CD4-positive, alpha-beta T cell (primary cell): ENCODE results near the gene KHNYN. TPM values are rescaled to one million over a fixed set of nuclear protein-coding genes. Genes with fewer than 3 reads are reported as not detected.

Source experiments
- ATAC-seq: fragments of 200-7000 bp; cut with Tn5 transposase; one replicate; pipeline ENCODE4 v1.10.0; 2022; ENCODE audit warnings: mild to moderate bottlenecking; ENCODE audit not compliant: poor library complexity
- CTCF ChIA-PET: fragments of 350-600 bp; sonication (Branson Sonifier 250); formaldehyde crosslinking; loops from one replicate; lab custom pipeline; 2021; ENCODE audit warnings: antibody characterized with exemption, inconsistent platforms; lab: Charles Lee
- POLR2A ChIA-PET: fragments of 350-600 bp; sonication (Branson Sonifier 250); formaldehyde crosslinking; loops from one replicate; lab custom pipeline; 2021; ENCODE audit warnings: antibody characterized with exemption, inconsistent platforms; lab: Charles Lee
- DNase-seq, 14 experiments: peaks; one replicate each; pipeline ENCODE4 v3.0.0-alpha.2; 2013 to 2020; ENCODE audit warnings: mixed read lengths in 2 of 14
- H3K27ac ChIP-seq, 2 donors: one replicate each; pipeline versions ENCODE4 v1.5.1 to v1.7.0; 2013; ENCODE audit warnings: low read length in 2 of 2, low read depth in 1 of 2, mild to moderate bottlenecking in 1 of 2
- H3K27me3 ChIP-seq, 2 experiments: 1 replicate in 1 of 2; 2 replicates in 1 of 2; pipeline versions ENCODE4 v1.6.1 to v1.7.0; 2013; ENCODE audit warnings: low read length in 2 of 2, control low read depth in 1 of 2, mild to moderate bottlenecking in 1 of 2, moderate library complexity in 1 of 2; ENCODE audit not compliant: insufficient read depth in 2 of 2, control insufficient read depth in 1 of 2
- H3K36me3 ChIP-seq: one replicate; pipeline ENCODE4 v1.6.1; 2013; ENCODE audit warnings: low read length, control low read depth; ENCODE audit not compliant: insufficient read depth
- H3K4me1 ChIP-seq: one replicate; pipeline ENCODE4 v1.6.1; 2013; ENCODE audit warnings: low read length, control low read depth; ENCODE audit not compliant: insufficient read depth
- H3K4me3 ChIP-seq: one replicate; pipeline ENCODE4 v1.5.1; 2013; ENCODE audit warnings: mild to moderate bottlenecking, low read length, moderate library complexity
- H3K9me3 ChIP-seq, 2 experiments: 1 replicate in 1 of 2; 2 replicates in 1 of 2; pipeline versions ENCODE4 v1.6.1 to v1.7.0; 2013; ENCODE audit warnings: low read length in 2 of 2, mild to moderate bottlenecking in 2 of 2, control low read depth in 1 of 2, moderate library complexity in 1 of 2; ENCODE audit not compliant: control insufficient read depth in 1 of 2, insufficient read depth in 1 of 2
- H3K27ac Mint-ChIP-seq: one replicate; pipeline ENCODE4 v1.8.0; 2020; ENCODE audit warnings: mixed read lengths
- H3K27me3 Mint-ChIP-seq: one replicate; pipeline ENCODE4 v1.8.0; 2021; ENCODE audit warnings: mixed read lengths
- H3K36me3 Mint-ChIP-seq: one replicate; pipeline ENCODE4 v1.8.0; 2021; ENCODE audit warnings: low read depth, mixed read lengths
- H3K4me1 Mint-ChIP-seq: one replicate; pipeline ENCODE4 v1.8.0; 2021; ENCODE audit warnings: low read depth, mixed read lengths
- H3K4me3 Mint-ChIP-seq: one replicate; pipeline ENCODE4 v1.8.0; 2020; ENCODE audit warnings: mild to moderate bottlenecking, mixed read lengths
- H3K9me3 Mint-ChIP-seq: one replicate; pipeline ENCODE4 v1.8.0; 2020; ENCODE audit warnings: mixed read lengths
- intact Hi-C, 2 experiments: fragments of 100-400 bp; cut with DNase I in 1 of 2; cut with micrococcal nuclease in 1 of 2; formaldehyde crosslinking; loops; one replicate each; pipeline versions ENCODE4 v1.15.1 to v1.9.0; 2023 to 2025; cut with DNase I, micrococcal nuclease
- total RNA-seq, 174 experiments: library from RNA in 2 of 174; stranded (reverse) in 2 of 174; gene quantifications; one replicate each; pipeline ENCODE4 v1.2.3 and lab custom pipeline; 2021 to 2026
- TF ChIP-seq, protein P1 (sequence below): fragments of 200-600 bp; IDR thresholded peaks from one replicate; pipeline ENCODE4 v1.8.0; 2022; ENCODE audit warnings: antibody characterized with exemption, mild to moderate bottlenecking

Gene KHNYN
- total RNA-seq, 2 experiments from 2014 or later = 170 to 173 TPM

DNA sequence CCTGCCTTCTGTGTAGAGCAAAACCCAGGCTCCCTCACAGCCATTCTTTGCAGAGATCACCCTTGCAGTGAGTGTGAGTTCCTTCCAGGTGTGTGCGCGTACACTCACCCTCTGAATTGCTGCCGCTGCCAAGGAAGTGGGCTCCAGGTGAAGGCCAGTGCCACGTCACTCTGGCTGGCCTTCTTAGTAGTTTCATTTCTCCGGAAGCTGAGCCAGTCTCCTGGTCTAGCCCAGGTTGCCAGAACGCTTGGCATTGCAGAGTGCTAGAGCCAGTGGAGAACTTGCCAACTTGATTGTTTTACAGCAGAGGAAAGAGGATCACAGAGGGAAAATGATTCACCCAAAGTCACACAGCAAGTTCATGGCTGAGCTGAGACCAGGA is 11.3 kb upstream of the KHNYN start:
- no peak for DNase-seq
- POLR2A ChIA-PET = interaction anchor here (0.8 to 2.8 kb wide), 2 partner anchors 12 to 25 kb away, joined by 3 to 14 read pairs; partner anchors contain the start of genes CBLN3 and KHNYN

GRCh38 chr14:24422261-24422660 is 7.5 kb upstream of the KHNYN start:
- Mint-ChIP-seq H3K4me3 (no peak overlapping the region), H3K27ac (no peak overlapping the region), H3K27me3 (peaks cover 5% of the 10 kb centered on the region), H3K36me3 (no peaks in the 10 kb centered on the region), H3K9me3 (no peaks in the 10 kb centered on the region), H3K4me1 (peaks cover 16% of the 10 kb centered on the region)
- intact Hi-C loops = no loop called here
- TF ChIP-seq, protein P1, sequence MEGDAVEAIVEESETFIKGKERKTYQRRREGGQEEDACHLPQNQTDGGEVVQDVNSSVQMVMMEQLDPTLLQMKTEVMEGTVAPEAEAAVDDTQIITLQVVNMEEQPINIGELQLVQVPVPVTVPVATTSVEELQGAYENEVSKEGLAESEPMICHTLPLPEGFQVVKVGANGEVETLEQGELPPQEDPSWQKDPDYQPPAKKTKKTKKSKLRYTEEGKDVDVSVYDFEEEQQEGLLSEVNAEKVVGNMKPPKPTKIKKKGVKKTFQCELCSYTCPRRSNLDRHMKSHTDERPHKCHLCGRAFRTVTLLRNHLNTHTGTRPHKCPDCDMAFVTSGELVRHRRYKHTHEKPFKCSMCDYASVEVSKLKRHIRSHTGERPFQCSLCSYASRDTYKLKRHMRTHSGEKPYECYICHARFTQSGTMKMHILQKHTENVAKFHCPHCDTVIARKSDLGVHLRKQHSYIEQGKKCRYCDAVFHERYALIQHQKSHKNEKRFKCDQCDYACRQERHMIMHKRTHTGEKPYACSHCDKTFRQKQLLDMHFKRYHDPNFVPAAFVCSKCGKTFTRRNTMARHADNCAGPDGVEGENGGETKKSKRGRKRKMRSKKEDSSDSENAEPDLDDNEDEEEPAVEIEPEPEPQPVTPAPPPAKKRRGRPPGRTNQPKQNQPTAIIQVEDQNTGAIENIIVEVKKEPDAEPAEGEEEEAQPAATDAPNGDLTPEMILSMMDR = no peak
- Histone ChIP-seq H3K27me3 (no peaks in the 10 kb centered on the region), H3K27ac (no peak overlapping the region), H3K4me1 (peaks cover 28% of the 10 kb centered on the region), H3K36me3 (no peaks in the 10 kb centered on the region), H3K4me3 (no peak overlapping the region), H3K9me3 (no peaks in the 10 kb centered on the region)
- DNase-seq = no peak
- no peak for ATAC-seq
- ChIA-PET CTCF (interaction anchor here (1.7 to 2.8 kb wide), 2 partner anchors 9 to 14 kb away, joined by 6 to 9 read pairs; no protein-coding TSS in a partner anchor), POLR2A (no interaction called here)

More for the DNA sequence above, 11.3 kb upstream of the KHNYN start:
- intact Hi-C loops = loop anchor here in 1 of 2 experiments (5.0 kb wide), 1 partner anchor 36 kb away; no protein-coding TSS in a partner anchor
- H3K27me3 ChIP-seq = no peaks in the 10 kb centered on the region
- H3K27ac ChIP-seq = no peak overlapping the region
- Mint-ChIP-seq H3K9me3 (no peaks in the 10 kb centered on the region), H3K36me3 (no peaks in the 10 kb centered on the region), H3K27ac (no peak overlapping the region), H3K27me3 (peaks cover 5% of the 10 kb centered on the region), H3K4me3 (no peak overlapping the region), H3K4me1 (no peaks in the 10 kb centered on the region)
- peaks cover 13% of the 10 kb centered on the region for H3K4me1 ChIP-seq
- TF ChIP-seq, protein P1 = no peak
- no peaks in the 10 kb centered on the region for H3K9me3 ChIP-seq
- H3K4me3 ChIP-seq = no peak overlapping the region
- H3K36me3 ChIP-seq = no peaks in the 10 kb centered on the region
- CTCF ChIA-PET = interaction anchor here (2.0 kb wide), 1 partner anchor 85 kb away, joined by 6 read pairs; no protein-coding TSS in a partner anchor
- no peak for ATAC-seq

DNA sequence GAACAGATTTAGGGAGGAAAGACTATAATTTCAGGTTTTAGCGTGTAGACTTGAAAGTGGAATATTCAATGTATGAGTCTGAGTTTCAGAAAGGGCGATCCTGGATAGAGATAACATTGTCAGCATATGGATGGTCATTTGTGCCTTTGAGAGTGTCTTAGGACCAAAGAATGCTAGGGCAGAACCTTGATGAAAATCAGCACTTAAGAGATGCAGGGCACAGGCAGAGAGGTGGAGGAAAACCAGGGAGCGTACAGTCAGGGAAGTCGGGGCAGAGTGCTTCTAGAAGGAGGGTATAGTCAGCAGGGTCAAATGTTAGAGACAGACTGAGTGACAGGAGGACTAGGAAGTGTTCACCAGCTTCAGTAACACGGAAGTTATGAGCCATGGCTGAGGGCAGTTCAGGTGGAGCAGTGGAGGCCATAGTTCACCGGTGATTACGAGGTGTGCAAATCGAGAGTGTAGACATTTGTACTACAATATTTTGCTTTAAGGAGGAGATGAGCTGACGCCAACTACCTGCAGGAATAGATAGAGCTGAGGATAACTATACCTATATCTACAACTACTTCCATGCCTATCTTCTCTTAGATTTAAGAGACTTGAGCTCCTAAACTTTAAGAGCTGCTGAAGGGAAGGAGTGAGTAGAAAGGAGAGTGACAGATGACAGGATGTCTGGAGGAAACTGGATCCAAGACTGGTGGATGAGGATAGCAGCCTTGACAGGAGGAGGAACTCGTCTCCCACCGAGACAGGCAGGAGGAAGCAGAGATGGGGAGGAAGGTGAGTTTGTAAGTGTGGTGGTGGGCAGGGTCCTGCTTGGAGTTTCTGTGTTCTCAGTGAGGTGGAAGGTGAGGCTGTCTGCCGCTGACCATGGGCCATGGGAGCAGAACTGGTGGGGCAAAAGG is 6.8 kb upstream of the KHNYN start:
- no peaks in the 10 kb centered on the region for H3K9me3 Mint-ChIP-seq
- H3K27me3 ChIP-seq = no peaks in the 10 kb centered on the region
- H3K4me3 ChIP-seq = no peak overlapping the region
- peaks cover 5% of the 10 kb centered on the region for H3K27me3 Mint-ChIP-seq
- H3K27ac ChIP-seq = no peak overlapping the region
- DNase-seq (no peak), ATAC-seq (no peak)
- no peaks in the 10 kb centered on the region for H3K36me3 Mint-ChIP-seq
- H3K4me1 ChIP-seq = peaks cover 35% of the 10 kb centered on the region
- intact Hi-C loops = no loop called here
- TF ChIP-seq, protein P1 = no peak
- H3K4me1 Mint-ChIP-seq = peaks cover 16% of the 10 kb centered on the region
- no peaks in the 10 kb centered on the region for H3K36me3 ChIP-seq
- ChIA-PET CTCF (interaction anchor here (1.4 to 2.8 kb wide), 4 partner anchors 9 to 152 kb away, joined by 3 to 10 read pairs (median 8); partner anchors contain the start of gene RABGGTA), POLR2A (interaction anchor here (1.3 kb wide), 1 partner anchor 181 kb away, joined by 3 read pairs; the partner anchor contains the start of gene TINF2)
- H3K27ac Mint-ChIP-seq = no peak overlapping the region
- no peaks in the 10 kb centered on the region for H3K9me3 ChIP-seq
- no peak overlapping the region for H3K4me3 Mint-ChIP-seq
